Eye (tissue), 1 donor: ENCODE measurements around the gene ACTG1.

Source experiments
- DNase-seq: peaks from one replicate; pipeline ENCODE4 v3.0.0-alpha.2; 2015

Gene ACTG1

DNA sequence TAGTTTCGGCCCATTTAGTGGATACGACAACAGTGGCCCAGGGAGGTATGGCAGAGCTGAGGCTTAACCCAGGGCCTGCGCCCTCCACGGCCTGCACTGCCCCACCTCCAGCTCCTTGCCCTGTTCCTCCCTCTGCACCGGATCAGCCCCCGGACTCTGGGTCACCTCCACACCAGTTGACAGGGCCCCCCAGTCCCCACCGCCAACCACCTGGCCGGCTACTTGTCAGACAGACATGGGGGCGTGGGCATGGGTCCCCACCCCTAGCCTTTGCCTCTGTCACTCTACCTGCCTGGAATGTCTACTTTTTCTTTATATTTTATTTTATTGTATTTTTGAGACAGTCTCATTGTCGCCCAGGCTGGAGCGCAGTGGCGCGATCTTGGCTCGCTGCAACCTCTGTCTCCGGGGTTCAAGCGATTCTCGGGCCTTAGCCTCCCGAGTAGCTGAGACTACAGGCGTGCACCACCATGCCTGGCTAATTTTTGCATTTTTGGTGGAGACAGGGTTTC lies 3.0 kb upstream of the ACTG1 start:
- no peak for DNase-seq

DNA sequence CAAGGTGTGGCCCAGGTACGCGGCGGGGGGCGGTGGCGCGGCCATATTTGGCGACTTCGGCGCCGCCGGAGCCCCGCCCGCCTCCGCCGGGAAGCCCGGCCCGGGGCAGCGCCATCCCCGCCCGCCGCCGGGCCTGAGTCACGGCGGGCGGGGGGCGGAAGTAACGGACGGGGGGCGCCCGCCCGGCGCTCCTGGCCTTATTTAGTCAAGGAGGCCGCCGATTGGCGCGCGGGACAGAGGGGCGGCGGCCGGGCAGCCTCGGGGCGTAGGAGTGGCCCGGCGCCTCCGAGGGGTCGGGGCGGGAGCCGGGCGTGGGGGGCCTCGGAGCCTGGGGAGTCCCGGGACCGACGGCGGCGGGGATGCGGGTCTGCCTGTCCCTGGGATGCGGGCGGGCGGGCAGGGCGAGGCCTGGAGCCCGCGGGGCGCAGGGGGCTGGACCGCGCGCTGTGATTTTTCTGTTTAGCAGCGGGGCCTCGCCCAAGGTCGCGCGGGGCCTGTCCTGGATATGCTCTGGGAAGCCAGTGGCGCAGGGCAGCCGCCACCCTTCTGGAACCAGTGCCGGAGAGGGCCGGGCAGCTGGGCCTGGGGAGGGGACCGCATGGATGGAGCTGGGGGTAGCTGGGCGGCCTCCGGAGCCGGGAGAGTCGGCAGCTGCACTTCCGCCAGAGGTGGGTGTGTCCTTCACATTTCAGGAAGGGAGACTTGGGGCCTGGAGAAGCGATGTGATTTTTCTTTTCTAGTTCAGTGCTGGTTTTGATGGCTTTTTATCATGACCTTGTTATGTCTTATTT lies 2.3 kb upstream of the ACTG1 start:
- peak; percentile 83 for DNase-seq

DNA sequence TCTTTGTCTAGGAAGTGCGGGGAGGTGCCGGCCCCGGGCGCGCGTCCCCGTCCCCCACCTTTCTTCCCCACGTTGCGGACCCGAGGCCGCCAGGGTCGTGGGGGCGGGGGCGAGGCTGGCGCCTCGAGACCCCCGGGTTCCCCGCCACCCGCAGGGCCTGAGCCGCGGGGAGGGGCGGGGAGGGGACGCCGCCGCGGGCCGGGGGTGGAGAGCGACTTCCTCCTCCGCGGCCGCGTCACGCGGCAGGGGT lies 1.8 kb upstream of the ACTG1 start:
- DNase-seq, result no peak

DNA sequence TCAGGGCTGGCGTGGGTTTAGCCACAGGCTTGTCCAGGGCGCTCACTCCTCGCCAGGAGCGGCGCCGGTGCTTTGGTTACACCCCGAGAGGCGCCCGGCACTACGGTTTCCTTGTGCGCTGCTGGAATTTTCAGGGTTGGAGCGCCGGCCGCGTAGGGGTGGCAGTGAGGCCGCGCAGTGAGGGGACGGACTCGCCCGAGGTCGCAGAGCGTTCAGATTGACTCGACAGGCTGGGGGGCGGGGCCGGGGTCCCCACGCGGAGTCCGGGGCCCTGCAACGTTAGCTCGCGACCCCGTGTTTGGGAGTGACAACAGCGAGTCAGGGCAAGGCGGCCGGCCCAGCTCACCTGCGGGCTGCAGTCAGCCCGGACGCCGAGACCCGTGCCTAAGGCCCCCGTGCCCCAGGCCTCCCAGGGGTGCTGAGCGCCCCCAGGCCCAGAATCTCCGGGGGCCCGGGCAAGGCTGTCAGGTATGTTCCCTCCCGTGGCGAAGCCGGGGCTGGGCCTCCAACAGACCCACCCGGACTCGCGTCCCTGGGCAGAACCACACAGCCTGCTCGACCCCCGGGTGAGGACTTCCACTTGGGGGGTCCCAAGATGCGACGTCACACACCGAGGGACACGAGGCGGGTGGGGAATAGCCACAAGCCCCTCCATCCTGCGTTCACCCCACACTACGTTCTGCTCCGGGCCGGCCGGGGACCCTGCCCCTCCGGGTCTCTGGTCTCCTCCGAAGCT lies 1.3 kb upstream of the ACTG1 start:
- DNase-seq, result peak; percentile 79

DNA sequence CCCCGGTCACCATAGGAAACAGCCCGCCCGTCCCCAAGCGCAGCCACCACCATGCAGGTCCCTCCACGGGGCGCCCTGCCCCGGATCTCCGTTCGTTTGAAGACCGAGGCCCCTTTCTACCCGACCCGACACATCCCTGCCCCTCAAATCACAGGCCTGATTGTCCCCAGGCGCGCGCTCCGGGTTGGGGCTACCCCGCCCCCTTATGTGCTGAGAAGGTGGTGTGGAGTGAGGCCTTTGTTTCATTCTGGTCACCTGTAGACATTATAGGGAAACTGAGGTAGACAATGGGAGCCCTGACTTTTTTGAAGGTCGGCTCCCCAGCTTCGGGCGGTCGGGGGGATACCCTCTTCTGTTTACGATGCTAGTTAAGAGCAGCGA lies 763 bp upstream of the ACTG1 start:
- peak; percentile 88 for DNase-seq

DNA sequence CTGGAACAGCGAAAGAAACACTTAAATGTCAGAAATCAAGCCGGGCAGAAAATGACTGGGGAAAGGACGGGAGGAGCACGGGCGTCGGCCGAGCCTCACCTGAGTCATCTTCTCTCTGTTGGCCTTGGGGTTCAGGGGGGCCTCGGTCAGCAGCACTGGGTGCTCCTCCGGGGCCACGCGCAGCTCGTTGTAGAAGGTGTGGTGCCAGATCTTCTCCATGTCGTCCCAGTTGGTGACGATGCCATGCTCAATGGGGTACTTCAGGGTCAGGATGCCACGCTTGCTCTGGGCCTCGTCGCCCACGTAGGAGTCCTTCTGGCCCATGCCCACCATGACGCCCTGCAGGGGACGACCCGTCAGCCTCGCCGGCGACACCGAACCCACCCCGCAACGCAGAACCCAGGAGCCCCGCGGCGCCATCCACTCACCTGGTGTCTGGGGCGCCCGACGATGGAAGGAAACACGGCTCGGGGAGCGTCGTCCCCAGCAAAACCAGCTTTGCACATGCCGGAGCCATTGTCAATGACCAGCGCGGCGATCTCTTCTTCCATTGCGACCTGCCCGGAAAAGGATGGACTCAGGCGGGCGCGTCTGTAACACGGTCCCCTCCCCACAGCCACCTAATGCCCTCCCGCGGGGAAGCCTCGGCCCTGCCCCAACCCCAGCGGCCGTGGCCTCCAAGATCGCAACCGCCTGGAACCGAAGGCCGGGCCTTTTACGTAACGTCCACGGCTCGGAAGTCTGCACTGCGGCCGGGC lies 616 bp downstream of the ACTG1 start:
- DNase-seq, result no peak

DNA sequence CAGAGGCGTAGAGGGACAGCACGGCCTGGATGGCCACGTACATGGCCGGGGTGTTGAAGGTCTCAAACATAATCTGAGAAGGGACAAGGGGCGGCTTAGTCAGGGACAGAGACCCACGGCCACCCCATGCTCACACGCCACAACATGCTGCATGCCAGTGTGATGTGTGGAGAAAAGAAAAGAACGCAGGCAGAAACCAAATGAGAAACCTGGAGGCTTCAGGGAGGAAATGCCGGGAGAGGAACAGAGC lies 1.1 kb downstream of the ACTG1 start:
- no peak for DNase-seq

DNA sequence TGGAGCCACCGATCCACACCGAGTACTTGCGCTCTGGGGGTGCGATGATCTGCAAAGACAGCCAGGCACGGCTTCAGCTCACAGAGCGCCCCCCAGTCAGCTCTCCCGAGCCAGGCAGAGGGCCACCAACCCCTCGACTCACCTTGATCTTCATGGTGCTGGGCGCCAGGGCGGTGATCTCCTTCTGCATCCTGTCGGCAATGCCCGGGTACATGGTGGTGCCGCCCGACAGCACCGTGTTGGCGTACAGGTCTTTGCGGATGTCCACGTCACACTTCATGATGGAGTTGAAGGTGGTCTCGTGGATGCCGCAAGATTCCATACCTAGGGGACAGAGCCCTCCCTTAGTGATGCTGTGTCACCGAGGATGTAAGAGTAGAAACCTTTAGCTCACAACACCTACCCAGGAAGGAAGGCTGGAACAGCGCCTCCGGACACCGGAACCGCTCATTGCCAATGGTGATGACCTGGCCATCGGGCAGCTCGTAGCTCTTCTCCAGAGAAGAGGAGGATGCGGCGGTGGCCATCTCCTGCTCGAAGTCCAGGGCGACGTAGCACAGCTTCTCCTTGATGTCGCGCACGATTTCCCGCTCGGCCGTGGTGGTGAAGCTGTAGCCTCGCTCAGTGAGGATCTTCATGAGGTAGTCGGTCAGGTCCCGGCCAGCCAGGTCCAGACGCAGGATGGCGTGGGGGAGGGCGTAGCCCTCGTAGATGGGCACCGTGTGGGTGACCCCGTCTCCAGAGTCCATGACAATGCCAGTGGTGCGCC lies 1.6 kb downstream of the ACTG1 start:
- DNase-seq, result peak; percentile 63

DNA sequence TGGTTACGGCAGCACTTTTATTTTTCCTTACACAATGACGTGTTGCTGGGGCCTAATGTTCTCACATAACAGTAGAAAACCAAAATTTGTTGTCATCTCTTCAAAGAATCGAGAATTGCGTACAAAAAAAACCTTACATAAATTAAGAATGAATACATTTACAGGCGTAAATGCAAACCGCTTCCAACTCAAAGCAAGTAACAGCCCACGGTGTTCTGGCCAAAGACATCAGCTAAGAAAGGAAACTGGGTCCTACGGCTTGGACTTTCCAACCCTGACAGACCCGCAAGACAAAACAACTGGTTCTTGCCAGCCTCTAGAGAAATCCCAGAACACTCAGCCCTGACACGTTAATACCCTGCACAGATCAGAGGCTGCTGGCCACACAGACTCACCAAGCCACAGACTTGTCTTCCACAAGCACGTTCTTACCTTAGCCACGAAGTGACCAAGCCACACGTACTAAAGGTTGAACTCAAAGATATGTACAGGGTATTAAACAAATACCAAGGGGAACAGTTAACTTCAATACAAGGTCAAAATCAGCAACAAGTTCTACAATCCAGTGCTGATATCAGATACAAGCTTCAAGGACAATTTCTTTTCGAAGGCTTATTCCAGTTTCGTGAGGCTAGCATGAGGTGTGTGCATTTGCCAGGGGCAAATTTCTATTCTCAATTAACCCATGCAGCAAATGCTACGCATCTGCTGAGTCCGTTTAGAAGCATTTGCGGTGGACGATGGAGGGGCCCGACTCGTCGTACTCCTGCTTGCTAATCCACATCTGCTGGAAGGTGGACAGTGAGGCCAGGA lies 2.4 kb downstream of the ACTG1 start:
- DNase-seq, result no peak

DNA sequence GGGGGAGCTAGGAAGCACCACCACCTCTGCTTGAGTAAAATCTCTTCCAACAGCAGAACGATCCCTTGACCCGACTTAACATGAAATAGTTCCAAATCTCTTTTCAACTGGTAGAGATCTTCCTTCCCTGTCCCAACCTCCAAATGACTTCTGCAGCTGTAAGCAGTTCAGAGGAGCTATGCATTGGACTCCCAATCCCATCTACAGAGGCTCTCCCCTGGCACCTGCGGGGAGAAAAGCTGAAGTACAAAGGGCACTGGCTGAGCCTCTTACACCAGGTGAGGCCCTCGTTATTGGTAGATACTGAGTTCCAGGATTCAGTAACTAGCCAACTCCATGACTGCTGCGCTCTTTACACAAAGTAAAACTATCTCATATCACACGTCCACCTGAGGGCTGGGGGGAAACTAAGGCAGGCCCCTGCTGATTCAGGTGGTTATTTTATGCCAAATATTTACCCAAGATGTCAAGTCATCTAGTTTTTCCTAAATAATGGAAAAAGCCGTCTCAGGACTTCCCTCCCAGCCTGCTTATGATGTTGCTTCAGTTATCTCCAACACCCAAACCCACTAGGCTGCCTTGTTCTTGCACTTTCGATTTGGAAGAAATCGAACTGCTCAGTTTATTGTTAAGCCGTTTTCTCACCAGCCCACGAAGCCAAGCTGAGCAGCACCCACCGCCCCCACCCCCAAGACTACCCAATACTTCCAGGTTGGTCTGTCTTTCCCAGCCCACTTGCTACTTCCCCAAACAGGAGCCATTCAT lies 3.2 kb downstream of the ACTG1 start:
- DNase-seq, result no peak

DNA sequence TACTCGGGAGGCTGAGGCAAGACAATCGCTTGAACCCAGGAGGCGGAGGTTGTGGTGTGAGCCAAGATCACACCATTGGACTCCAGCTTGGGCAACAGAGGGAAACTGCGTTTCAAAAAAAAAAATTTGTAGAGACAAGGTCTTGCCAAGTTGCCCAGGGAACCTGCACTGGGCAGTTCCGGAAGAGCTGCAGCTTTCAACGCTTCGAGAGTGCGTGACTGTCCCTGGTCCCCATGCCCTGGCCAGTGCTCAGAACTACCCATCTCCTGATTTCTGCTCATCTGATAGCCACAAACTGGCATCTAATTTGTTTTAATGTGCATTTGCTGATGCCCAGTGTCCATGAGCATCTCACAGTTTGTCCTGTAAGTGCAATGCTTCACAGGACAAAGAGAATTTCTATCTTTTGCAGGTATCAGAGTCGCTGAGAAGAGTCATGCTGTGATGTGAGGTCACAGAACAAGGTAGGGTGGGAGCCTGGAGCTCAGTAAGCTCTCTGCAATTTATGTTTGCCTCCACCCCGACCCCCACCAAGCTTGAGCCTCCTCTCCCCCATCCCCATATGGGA lies 3.9 kb downstream of the ACTG1 start:
- DNase-seq, result no peak

DNA sequence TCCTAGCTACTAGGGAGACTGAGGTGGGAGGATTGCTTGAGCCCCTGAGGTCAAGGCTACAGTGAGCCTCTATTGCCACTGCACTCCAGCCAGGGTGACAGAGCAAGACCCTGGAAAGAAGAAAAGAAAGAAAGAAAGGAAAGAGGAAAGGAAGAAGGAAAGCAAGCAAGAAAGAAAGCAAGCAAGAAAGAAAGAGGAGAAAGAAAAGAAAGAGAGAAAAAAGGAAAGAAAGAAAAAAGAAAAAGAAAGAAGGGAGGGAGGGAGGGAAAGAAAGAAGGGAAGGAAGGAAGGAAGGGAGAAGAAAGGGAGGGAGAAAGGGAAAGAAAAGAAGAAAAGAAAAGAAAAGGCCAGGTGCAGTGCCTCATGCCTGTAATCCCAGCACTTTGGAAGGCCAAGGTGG lies 9.0 kb downstream of the ACTG1 start:
- no peak for DNase-seq

DNA sequence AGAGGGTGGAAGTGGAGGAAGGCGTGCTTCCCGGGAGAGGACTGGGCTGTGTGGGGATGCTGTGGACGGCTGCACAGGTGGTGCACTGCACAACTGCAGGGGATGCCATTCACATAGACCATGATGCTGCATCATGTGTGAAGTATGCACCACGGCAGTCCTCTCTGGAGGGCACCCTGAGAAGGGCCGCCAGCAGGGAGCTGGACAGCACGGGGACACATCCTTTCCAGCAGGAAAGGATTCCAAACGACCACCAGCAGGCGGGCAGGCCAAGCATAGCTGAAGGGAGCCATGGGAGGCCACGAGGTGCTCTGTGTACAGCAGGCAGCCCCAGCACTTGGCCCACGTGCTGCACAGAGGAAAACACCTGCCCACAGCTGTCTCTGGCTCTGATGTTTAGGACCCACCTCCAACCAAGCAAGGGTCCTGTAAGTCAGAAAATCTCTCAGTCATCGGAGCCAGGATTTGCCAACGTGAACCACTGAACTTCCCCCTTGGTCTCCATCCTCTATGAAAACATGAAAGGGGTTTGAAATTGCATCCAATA lies 10.1 kb downstream of the ACTG1 start:
- DNase-seq, result no peak

DNA sequence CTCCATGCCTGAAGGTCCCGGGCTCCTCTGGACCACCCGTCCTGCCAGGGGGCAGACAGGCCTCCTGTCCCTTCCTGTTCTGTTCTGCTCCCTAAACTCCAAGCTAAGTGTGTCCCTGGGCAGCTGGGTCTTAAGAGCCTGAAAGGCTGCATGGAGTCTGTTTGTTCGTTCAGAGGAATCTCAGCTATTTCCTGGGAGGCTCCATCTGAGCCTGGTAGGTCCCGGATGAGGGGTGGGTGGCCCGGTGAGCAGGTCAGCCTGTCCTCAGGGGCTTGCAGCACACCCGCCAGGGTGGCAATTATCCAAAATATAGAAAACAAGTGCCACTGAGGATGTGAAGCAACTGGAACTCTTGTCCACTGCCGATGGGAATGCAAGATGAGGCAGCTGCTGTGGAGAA lies 12.6 kb downstream of the ACTG1 start:
- DNase-seq, result no peak

DNA sequence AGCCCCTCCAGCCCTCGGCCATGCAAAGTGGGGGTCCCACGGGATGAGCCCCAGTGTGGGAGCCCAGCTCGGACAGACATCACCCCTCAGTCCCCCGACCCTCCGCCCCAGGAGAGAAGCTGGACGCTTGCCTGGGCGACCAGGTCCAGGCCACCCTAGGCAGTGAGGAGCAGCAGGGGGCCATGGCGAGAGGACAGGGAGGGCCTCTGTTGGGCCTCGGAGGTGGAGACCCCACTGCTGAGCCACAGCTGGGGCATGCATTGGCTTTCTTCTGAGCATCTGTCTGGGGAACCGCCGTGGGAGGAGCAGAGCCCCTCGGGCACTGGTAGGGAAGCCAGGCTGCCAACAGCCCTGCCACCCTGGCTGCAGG lies 13.0 kb downstream of the ACTG1 start:
- DNase-seq, result no peak

DNA sequence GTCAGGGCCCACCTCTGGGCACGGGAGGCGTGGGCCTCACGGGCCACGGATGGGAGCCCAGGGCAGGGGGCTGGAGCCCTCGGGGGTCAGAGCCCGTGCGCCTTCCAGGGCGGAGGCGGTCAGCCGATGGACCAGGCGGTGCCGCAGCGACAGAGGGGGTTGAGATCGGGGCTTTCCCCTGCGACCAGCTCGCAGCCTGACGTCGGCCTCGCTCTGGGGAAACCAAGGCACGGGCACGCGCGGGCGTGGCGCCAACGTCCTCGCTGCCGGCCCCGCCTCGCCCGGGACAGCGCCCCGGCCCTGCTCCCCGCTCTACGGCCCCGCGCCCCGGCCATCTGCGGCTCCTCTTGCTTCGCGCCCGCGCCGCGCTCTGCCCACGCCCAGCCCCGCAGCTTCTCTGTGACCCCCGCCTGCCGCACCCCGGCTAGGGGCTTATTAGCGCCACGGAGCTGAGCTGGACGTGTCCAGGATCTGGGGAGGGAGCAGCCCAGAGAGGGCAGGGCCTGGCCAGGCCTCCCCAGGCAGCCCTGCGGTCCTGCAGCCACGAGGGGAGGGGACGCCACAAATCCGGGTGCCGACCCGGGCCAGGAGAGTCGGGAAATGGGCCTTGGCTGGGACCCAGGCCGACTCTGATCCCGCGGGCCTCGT lies 13.5 kb downstream of the ACTG1 start:
- no peak for DNase-seq

DNA sequence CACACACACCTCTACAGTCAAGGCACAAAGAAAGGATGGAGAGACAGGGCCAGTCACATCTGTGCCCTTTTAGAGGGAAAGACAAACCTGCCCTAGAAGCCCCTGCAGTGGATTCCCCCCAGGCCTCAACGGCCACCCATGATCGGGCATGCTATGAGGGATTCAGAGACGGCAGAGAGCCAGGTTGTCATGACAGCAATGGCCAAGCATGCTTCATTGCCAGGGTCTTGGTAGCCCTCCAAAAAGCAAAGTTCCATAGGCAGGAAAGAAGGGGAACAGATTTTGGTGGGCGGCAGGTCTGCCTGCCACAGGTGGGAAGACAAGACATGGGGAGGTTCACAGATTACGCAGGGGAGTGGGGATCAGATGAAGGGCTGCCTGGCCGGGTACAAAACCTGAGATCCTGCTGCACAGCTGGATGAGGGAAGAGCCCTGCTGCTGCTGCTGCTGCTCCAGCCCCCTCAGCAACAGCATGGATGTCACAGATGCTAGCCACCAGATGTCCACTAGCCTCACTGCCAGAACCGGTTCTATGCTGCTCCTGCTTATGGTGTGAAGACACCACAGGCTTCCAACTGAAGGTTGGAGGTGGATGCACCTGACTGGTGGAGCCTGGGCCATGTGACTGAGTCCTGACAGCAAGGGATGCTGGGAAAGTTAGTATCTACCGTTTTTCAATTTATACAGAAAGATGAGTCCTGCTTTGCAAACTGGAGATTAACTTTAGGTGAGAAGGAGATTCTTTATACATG lies 17.8 kb downstream of the ACTG1 start:
- DNase-seq, result no peak

DNA sequence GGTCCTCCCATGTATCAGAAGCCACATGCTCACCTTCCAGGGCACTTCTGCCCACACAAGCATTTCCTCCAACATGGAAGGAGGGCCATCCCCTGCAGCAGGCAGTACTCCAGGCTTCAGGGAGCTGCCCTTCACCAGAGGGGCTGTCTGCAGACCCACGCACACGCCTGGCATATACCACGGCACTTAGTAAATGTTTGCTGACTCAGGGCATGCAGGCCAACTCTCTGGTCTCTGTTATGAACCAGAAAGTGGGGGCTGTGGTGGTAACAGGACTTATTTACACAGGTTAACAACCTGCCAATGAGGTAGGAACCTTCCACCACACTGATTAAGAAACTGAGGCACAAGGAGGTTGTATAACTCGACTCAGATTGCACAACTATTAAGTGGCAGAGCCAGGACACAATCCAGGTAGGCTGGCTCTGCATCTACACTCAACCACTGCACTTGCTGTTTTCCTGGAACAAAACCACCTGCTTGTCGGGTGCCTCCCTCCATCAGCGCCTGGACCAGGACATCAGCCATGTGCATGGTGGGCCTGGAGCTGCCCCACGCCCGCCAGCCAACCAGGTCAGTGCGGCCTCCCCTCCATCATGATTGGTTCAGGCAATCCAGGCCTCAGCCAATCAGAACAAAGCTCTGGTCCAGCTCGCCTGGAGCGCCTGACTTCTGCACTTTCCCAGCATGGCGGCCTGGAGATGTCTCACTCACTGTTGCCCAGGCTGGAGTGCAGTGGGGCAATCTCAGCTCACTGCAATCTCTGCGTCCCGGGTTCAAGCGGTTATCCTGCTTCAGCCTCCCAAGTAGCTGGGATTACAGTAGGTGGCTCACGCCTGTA lies 19.2 kb downstream of the ACTG1 start:
- no peak for DNase-seq

DNA sequence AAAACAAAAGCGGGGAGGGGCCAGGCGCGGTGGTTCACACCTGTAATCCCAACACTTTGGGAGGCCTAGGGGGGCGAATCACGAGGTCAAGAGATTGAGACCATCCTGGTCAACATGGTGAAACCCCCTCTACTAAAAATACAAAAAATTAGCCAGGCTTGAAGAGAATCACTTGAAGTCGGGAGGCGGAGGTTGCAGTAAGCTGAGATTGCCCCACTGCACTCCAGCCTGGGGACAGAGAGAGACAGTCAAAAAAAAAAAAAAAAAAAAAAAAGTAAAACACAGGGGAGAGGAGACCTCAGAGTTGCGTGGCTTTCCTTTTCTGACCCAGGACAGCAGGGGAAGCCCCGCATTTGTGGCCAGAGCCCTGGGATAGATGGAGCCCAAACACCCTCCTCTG lies 19.9 kb downstream of the ACTG1 start:
- no peak for DNase-seq
